NCI-H2171 treated with DMSO at 0.1 percent for 48 hours (cell line): Measurements from ENCODE around the gene SYN1.
A peak's percentile ranks its signal among the peaks of the same experiment; 100 is the strongest.
"Not testable (repeated sequence)": the region's sequence is repeated elsewhere in the genome, so short reads cannot be mapped to it uniquely, and the experiment has no call there.

Source experiments
- DNase-seq: peaks from one replicate; lab custom pipeline; 2025; lab: John Stamatoyannopoulos, UW

The SYN1 gene

GRCh38 chrX:47633689-47634590 is 14.3 kb upstream of the SYN1 start:
- no peak for DNase-seq

GRCh38 chrX:47632666-47633065 is 13.0 kb upstream of the SYN1 start:
- DNase-seq = no peak

GRCh38 chrX:47631676-47632075 is 12.0 kb upstream of the SYN1 start:
- DNase-seq = no peak

- no peak for DNase-seq
Observed at GRCh38 chrX:47629419-47630200, 10.0 kb upstream of the SYN1 start, which contains the start of gene CFP. Gene CFP, minus strand, starts transcription at chrX:47629930. Its CDS starts 86 bp downstream, at chrX:47629844.

- DNase-seq = no peak
Observed at GRCh38 chrX:47628982-47629381, 9.3 kb upstream of the SYN1 start.

- no peak for DNase-seq
Observed at GRCh38 chrX:47625365-47625764, 5.7 kb upstream of the SYN1 start.

- DNase-seq = peak; percentile 88
Observed at GRCh38 chrX:47623540-47624027, 3.9 kb upstream of the SYN1 start.

- DNase-seq = no peak
Observed at GRCh38 chrX:47621851-47622250, 2.2 kb upstream of the SYN1 start.

GRCh38 chrX:47620303-47620685 is 637 bp upstream of the SYN1 start:
- DNase-seq = no peak

- DNase-seq = no peak
Observed at GRCh38 chrX:47618923-47619485, 653 bp downstream of the SYN1 start.

- no peak for DNase-seq
Observed at GRCh38 chrX:47614618-47615017, 5.0 kb downstream of the SYN1 start.

- peak; percentile 66 for DNase-seq
Observed at GRCh38 chrX:47613082-47613481, 6.6 kb downstream of the SYN1 start.

GRCh38 chrX:47612418-47612817 is 7.2 kb downstream of the SYN1 start:
- no peak for DNase-seq

GRCh38 chrX:47611926-47612325 is 7.7 kb downstream of the SYN1 start:
- no peak for DNase-seq

GRCh38 chrX:47611489-47611888 is 8.2 kb downstream of the SYN1 start:
- no peak for DNase-seq

GRCh38 chrX:47610511-47610910 is 9.1 kb downstream of the SYN1 start:
- DNase-seq = no peak

- DNase-seq = no peak
Observed at GRCh38 chrX:47608130-47608810, 11.4 kb downstream of the SYN1 start.

GRCh38 chrX:47607091-47607490 is 12.6 kb downstream of the SYN1 start:
- no peak for DNase-seq

GRCh38 chrX:47605024-47605423 is 14.6 kb downstream of the SYN1 start:
- DNase-seq = no peak

GRCh38 chrX:47603125-47603524 is 16.5 kb downstream of the SYN1 start:
- not testable (repeated sequence) for DNase-seq

GRCh38 chrX:47597222-47597621 is 22.4 kb downstream of the SYN1 start:
- DNase-seq = no peak

- no peak for DNase-seq
Observed at GRCh38 chrX:47596256-47596655, 23.4 kb downstream of the SYN1 start.
